MV-4-11 (cell line): ENCODE measurements around the gene CDC34.

Experiments
- DNase-seq: peaks from one replicate; lab custom pipeline; 2025; lab: John Stamatoyannopoulos, UW

CDC34 gene

DNA sequence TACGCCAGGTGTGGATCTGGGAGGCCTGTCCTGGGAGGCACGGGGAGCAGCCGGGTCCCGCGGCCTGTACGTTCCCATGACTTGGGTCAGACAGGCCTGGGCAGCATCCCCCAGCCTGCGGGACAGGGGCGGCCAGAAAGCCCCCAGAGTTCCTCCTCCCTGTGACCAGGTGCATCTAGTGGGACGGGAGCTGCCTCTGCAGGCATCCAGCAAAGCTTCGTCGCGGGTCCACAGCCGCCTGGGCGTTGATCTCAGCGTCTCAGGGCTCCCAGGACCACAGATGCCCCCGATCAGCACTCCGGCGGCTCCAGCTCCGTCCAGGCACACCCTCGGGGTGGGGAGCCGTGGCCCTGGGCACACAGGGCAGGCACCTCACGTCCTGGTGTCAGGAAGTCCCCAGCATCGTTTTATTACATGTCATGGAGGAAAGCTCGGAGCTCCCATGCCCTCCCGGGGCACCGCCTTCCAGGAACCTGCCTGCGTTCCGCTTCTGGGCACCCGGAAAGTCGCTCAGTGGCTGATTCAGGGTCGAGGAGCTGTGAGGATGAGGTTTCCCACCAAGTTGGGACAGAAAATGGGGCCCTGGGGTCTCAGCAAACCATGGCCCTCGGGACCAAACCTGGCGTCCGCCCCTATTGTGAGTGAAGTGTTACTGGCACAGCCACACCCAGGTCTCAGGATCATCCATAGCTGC is 10.8 kb downstream of the CDC34 start:
- no peak for DNase-seq

DNA sequence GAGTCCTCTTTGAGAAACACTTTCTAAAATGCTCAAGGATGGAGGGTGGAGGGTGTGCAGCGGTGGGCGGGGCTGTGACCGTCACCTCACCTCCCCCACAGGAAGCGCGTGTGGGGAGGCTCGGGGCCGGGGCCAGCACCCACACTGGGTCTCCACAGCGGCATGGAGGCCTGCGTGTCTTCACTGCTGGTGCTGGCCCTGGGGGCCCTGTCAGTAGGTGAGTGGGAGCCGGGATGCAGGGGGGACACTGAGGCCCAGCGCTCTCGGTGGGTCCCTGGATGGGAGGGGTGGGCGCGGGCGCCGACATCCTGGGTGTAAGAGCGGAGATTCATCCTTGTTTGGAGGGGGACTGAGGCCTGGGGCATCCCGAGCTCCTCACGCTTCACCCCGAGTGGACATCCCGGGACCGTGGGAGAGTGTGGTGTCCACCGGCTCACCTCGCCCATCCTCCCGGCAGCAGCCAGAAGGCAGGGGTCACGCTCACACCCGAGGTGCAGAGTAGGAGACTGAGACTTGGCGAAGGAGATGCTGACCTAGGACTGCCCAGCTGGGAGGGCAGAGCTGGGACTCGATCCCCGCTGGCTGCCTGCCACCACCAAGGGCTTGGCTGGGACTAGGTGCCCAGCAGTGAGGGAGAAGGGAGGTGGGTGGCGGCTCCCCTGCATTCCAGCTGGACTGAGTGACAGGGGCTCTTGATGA is 12.5 kb downstream of the CDC34 start, which contains the start of gene GZMM:
GZMM (plus strand) TSS at position 144 of the 699 bp plus-strand sequence; CDS start at position 163, 19 bp downstream.
- DNase-seq, result no peak

DNA sequence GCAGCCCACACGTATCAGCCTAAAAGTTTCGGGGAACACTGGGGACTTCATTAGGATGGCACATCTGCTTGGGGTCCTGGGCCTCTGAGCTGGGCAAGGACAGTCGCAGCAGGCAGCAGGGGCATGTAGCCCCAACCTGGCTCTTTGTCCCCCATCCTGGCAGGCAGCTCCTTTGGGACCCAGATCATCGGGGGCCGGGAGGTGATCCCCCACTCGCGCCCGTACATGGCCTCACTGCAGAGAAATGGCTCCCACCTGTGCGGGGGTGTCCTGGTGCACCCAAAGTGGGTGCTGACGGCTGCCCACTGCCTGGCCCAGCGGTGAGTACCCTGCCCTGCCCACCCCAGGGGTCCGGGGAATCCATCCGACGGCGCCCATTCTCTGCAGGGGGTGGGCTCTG is 15.6 kb downstream of the CDC34 start:
- no peak for DNase-seq

DNA sequence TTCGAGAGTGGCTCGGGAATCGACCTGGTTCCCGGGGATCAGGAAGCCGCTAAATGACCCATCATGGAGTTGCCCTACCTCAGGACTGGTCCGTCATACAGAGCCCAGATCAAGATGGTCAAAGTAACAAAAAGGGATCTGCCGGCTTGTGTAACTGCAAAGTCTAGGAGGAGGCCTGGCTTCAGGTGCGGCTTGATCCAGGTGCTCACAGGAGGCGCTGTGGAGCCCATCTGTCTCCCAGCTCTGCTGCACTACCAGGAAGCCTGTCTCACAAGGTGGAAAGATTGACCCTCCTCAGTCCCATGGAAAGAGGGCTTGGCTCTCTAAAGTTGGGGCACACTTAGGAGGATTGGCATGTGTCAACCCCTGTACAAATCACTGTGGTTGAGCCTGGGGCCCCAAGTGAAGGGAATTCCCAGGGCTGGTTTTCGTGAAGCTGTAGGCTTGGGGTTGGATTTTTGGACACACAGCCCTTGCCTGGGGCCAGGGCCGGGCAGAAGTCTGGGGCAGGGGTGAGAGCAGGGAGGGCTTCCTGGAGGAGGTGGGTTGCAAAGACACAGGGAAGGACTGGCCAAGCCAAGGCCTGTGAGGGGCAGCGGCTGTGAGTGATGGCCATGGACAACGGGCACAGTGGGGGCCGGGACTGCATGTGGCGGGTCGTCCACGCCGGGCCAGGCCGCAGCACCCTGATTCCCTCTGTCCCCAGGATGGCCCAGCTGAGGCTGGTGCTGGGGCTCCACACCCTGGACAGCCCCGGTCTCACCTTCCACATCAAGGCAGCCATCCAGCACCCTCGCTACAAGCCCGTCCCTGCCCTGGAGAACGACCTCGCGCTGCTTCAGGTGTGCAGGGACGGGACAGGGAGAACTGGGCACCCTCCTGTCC is 16.5 kb downstream of the CDC34 start:
- DNase-seq, result no peak

DNA sequence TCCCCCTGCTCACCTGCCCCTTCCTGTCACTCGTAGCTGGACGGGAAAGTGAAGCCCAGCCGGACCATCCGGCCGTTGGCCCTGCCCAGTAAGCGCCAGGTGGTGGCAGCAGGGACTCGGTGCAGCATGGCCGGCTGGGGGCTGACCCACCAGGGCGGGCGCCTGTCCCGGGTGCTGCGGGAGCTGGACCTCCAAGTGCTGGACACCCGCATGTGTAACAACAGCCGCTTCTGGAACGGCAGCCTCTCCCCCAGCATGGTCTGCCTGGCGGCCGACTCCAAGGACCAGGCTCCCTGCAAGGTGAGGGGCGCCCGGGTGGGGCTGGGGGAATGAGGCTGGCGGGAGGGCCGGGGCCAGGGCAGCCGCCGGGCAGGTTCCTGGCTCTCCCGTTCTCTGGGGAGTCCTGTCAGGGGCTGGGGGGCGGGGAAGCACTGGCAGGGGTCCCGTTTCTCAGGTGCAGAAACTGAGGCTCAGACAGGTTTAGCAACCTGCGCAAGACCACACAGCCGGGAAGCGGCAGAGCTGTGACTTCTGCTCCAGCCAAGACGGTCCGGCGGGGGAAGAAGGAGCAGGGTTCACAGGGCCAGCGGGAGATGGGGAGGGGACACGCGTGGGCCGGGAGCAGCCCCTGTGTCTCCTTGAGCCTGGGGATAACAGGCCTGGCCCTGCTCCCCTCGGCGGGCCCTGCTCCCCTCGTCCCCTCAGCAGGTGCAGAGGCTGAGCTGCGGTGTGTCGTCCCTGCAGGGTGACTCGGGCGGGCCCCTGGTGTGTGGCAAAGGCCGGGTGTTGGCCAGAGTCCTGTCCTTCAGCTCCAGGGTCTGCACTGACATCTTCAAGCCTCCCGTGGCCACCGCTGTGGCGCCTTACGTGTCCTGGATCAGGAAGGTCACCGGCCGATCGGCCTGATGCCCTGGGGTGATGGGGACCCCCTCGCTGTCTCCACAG is 17.6 kb downstream of the CDC34 start:
- DNase-seq, result no peak

DNA sequence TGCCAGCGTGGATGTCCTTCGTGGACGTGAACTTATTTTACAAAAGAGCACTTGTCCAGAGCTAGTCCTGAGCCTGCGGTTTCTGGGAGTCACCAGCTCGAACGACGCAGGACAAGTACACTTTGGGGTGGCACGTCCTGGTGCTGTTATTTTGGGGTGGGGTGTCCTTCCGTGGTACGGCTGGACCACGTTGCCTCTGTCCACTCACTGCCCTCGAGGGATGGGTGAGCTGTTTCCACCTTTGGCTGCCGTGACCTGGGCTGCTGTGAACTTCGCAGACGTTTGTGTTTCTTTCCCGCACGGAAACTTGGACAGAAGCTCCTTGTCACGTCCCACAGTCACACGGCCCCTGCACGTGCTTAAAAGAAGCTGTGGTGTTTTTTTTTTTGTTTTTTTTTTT is 23.3 kb downstream of the CDC34 start:
- DNase-seq, result no peak

DNA sequence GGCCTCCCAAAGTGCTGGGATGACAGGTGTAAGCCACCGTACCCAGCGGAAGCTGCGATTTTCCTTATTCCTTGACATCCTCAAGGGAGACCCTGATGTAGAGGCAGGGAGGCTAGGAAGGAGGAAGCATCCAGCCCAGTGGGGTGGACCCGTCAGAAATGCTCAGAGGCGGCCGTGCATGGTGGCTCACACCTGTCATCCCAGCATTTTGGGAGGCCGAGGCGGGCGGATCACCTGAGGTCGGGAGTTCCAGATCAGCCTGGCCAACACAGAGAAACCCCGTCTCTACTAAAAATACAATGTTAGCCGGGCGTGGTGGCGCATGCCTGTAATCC is 23.9 kb downstream of the CDC34 start:
- no peak for DNase-seq

DNA sequence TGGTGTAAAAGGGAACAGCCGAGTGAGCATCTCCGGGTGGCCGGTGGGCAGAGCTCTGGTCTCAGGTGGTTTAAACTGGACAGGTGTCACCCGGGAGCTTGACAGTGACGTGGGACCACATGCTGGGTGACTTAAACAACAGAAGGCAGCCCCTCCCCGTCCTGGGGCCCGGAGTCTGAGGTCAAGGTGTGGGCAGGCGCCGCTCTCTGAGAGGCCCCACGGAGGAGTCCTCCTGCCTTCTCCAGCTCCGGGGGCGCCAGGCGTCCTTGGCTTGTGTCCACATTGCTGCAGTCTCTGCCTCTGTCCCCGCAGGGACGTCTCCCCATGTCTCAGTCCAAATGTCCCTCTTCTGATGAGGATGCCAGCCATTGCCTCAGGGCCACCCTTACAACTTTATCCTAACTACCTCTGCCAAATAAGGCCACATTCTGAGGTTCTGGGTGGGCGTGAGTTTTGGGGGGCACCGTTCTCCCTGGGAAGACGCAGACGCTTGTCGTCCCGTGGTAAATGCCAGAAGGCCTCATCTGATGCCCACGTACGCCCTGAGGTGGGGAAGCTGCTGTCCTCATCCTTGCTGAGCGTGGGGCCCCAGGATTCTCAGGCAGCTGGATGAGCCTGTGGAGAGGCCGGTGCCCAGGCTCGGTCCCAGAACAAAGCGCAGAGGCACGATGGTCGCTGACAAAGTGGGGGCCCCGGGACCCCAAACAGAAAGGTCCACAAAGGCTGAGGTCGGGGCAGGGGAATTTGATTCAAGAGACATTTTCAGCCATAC is 25.2 kb downstream of the CDC34 start:
- peak; percentile 40 for DNase-seq

DNA sequence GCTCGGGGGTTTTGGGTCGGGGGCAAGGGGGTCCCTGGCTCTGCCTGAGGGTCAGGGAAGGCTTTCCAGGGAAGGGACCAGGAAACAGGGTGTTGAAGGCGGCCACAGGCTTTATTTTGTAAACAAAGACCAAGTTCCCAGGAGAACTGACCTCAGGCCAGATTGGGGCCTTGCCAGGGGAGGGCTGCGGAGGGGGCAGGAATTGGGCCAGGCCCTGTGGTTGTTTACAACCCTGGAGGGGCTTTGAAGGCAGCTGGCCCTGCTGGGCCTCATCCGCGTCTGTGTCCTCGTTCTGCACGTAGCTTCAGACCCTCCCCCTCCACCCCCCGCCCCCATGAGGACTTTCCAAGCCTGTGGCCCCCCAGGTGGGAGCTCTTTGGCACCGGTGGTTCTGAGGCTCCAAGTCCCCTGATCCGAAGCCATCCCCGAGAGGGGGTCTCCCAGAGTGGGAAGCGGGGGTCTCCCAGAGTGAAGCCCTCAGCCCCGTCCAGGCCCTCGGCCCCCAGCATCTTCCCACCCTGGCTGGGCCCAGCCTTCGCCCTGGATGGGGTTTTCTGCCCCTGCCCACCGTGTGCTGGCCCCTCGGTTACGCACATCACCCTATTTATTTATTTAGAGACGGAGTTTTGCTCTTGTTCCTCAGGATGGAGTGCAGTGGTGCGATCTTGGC is 27.3 kb downstream of the CDC34 start:
- no peak for DNase-seq

DNA sequence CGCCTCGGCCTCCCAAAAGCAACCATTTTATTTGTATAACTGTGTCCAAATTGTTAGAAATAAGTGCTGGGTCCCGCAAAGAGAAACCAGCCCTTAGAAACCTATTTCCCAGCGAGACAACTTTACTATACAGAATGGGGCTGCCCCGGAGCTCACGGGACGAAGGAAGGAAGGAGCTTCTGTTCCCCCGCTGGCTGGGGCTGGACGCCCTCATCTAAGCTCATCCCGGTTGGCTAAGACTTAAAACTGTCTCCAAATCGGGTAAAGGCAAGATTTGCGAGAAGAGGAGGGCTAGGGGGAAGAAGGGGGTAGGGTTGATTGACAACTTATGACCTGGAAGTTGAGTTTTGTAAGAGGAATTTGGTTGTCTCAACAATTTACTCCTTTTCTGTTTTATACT is 28.6 kb downstream of the CDC34 start:
- peak; percentile 51 for DNase-seq

DNA sequence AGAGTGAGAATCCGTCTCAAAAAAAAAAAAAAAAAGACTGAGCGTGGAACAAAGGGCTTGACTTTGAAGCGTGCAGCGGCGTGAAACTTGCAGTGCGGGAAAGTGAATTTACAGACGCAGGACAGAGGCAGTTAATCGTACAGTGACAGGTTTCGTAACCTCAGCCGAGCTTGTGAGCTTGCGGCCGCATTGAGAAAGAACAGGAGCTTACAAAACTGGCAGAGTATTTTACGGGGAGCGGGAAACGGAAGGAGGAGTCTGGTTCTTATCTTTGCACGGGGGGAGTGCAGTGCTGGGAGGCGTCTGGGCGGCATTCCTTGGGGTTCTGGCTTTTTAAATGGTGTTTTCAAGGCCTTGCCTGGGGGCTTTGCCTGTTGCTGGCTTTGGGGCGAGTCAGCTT is 34.8 kb downstream of the CDC34 start:
- DNase-seq, result peak; percentile 100

DNA sequence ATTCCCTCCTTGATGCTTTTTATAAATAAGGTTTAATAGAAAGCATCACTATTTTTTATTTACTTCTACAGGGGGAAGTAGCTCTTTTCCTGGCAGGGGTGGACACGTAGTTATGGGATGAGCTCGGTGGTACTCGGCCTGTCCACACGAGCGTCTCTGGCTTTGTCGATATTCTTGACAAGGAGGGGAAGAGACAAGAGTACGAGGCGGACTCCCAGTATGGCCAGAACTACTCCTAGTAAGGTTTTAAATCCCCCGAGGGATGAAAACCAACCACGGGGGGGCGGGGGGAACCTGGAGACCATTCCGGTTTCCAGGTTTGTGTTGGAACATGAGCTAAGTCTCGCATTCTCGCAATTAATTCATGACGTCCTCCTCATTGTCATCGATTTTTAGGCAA is 35.3 kb downstream of the CDC34 start:
- peak; percentile 64 for DNase-seq

DNA sequence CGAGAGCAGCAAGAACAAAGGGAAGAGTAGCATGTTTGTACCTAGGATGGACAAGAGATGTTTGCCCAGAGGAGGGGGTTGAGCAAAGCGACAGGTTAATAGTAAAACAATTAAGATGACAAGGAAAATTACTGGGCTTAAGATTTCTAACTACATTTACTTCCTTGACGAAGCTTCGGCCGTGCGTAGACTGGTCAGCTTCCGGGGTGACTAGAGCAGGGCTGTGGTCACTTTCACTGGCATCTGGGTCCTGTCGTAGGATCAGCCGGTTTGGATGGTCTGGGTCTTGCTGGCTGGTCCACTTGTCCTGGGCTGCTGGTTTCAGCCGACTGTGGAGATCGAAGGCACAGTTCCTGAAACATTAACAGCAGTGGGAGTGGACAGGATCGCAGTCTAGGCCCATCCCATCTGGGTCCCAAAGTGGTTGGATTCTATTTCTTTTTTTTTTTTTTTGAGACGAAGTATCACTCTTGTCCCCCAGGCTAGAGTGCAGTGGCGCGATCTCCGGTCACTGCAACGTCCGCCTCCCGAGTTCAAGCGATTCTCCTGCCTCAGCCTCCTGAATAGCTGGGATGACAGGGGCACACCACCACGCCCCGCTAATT is 35.8 kb downstream of the CDC34 start:
- peak; percentile 52 for DNase-seq

DNA sequence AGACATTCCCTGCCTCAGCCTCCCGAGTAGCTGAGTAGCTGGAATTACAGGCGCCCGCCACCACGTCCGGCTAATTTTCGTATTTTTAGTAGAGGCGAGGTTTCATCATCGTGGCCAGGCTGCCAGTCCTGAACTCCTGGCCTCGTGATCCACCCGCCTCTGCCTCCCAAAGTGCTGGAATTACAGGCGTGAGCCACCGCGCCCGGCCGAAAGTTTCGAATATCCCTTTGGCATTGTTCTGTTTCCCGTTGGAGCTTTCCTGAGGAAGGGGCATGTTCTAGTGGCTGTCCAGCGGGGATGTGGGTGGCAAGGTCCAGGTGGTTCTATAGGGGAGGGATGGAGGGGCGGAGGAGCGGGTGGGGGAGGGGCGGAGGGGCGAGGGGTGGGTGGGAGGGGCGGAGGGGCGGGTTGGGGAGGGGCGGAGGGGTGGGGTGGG is 38.7 kb downstream of the CDC34 start:
- peak; percentile 64 for DNase-seq

DNA sequence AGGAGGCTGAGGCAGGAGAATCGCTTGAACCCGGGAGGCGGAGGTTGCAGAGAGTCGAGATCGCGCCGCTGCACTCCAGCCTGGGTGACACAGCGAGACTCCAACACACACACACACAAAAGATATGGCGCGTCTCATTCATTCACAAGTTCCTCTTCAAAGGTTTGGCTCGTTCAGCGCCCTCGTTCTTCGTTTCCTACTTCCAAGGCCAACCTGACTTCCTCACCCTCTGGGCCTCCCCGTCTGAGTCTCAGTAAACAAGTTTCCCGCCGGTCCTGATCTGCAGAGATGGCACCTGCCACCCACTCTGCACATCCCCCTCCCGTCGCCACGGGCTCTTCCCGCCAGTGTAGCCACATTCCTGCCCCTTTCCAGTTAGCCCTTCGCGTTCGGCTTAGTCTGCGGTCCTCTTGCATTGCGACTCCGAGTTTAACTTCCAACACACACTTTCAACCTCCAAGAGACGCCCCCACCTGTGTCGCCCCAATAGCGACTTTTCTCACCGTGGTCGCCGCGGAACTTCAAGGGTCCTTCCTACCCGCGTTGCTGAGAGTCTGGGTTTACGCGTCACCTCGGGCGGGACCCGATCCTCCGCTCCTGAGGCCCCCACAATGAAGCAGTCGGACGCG is 39.5 kb downstream of the CDC34 start:
- peak; percentile 84 for DNase-seq

DNA sequence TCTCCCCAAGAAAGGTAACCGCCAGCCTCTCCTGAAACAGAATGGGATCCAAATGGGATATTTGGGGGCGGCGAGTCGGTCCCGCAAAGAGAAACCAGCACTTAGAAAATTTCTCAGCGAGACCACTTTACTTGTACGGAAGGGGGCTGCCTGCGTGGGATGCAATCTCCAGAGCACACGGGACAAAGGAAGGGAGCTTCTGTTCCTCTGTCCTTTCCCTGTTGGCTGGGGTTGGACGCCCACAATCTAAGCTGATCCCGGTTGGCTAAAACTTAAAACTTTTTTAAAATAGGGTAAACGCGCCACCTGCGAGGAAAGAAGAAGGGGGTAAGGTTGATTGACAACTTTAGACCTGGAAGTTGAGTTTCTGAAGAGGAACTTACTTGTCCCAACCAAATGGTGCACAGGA is 40.0 kb downstream of the CDC34 start:
- peak; percentile 69 for DNase-seq

DNA sequence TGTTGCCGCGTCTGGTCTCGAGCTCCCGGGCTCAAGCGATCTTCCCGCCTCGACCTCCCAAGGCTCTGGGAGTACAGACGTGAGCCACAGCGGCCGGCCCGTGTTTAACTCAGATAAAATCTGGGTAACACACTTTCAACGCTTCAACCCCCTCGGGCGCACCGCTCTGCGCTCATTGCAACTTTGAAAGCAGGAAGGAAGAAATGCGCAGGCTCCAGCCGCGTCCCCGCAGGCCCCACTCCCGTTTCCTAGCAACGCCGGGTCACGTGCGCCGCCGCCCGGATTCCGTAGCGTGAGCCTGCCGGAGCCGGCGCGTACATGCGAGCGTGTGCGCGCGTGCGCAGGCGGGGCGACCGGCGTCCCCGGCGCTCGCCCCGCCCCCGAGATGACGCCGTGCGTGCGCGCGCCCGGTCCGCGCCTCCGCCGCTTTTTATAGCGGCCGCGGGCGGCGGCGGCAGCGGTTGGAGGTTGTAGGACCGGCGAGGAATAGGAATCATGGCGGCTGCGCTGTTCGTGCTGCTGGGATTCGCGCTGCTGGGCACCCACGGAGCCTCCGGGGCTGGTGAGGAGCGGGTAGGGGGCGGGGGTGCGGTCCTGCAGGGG is 40.7 kb downstream of the CDC34 start, which contains the start of gene BSG:
BSG (plus strand) TSS at position 457 of the 603 bp plus-strand sequence; CDS start at position 496, 39 bp downstream.
- peak; percentile 99 for DNase-seq

DNA sequence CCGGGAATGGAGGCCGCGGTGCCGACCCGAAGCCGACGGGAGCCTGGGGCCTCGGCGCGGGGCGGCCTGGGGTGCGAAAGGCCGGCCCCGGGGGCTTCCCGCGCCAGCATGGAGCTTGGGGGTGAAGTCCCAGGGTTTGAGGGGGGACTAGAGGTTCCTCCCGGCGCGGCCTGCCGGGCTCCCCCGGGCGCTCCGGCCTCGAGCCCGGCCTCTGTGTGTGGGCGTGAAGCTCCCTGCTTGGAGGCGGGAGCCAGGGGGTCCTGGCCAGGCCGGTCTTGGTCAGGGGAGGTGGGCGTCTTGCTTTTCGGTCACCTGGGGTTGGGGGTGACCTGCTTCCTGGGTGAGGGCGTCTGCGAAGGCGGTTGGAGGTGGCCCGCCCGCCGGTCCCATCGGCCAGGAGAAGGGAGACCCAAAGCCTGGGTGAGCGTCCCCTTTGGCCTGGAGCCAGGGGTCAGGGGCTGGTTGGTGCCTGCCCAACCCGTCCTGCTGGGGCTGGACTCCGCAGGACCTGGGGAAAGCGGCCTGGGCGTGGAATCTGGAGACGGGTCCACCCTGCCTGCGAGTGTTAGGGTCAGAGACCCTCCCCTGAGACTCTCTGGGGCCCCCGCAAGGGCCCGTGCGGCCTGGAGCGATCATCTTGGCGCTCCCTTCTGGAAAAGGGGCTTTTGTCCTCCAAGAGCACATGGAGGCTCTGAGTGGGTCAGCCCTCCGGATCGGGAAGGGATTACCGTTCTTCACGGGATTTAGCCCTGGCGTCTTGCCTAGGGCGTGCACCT is 41.4 kb downstream of the CDC34 start:
- peak; percentile 35 for DNase-seq
